HepG2 (cell line): ENCODE results near the gene UNKL. TPM values are rescaled to one million over a fixed set of nuclear protein-coding genes. Genes with fewer than 3 reads are reported as not detected.

Source experiments
- AGO1 ChIP-seq: fragments of 200-400 bp; formaldehyde crosslinking; IDR thresholded peaks from 2 replicates; pipeline ENCODE4 v1.6.1; 2017; ENCODE audit warnings: mild to moderate bottlenecking, low read depth, low read length, moderate library complexity; ENCODE audit not compliant: poor library complexity, severe bottlenecking
- AGO2 ChIP-seq: fragments of 200-400 bp; formaldehyde crosslinking; optimal IDR thresholded peaks from 2 replicates; pipeline ENCODE3; 2017; ENCODE audit warnings: mild to moderate bottlenecking, low read depth, low read length, moderate library complexity
- ARID2 ChIP-seq: sonication (generic); formaldehyde crosslinking; IDR thresholded peaks from 2 replicates; pipeline ENCODE4 v1.8.1; 2022; ENCODE audit warnings: mild to moderate bottlenecking, missing genetic modification reagents, borderline replicate concordance
- ARNT2 ChIP-seq: sonication (generic); formaldehyde crosslinking; IDR thresholded peaks from 2 replicates; pipeline ENCODE4 v1.8.0; 2022; ENCODE audit warnings: mild to moderate bottlenecking, low read depth, missing genetic modification reagents, moderate library complexity
- BORCS8-MEF2B ChIP-seq: sonication (generic); formaldehyde crosslinking; IDR thresholded peaks from 2 replicates; pipeline ENCODE4 v1.8.0; 2022; ENCODE audit warnings: mild to moderate bottlenecking, missing genetic modification reagents
- ERF ChIP-seq: IDR thresholded peaks from 2 replicates; pipeline ENCODE4 v1.6.1; 2018; ENCODE audit warnings: missing biosample characterization, missing genetic modification reagents
- HNF4A ChIP-seq: sonication (generic); formaldehyde crosslinking; IDR thresholded peaks from 2 replicates; pipeline ENCODE4 v1.4.0; 2020; ENCODE audit warnings: missing genetic modification reagents
- ISX ChIP-seq: sonication (generic); formaldehyde crosslinking; conservative IDR thresholded peaks from 2 replicates; pipeline ENCODE4 v1.5.0; 2020; ENCODE audit warnings: missing genetic modification reagents
- KDM2A ChIP-seq: sonication (generic); formaldehyde crosslinking; IDR thresholded peaks from 2 replicates; pipeline ENCODE4 v1.4.0; 2020; ENCODE audit warnings: low read depth, missing genetic modification reagents, borderline replicate concordance
- POLR2AphosphoS2 ChIP-seq: IDR thresholded peaks from 2 replicates; pipeline ENCODE4 v1.6.1; 2011; ENCODE audit warnings: low read depth, low read length, improper control_type of control experiment
- POLR2G ChIP-seq: fragments of 200-400 bp; formaldehyde crosslinking; IDR thresholded peaks from 2 replicates; pipeline ENCODE4 v1.6.1; 2018; ENCODE audit warnings: mild to moderate bottlenecking, low read depth, low read length, moderate library complexity
- RBM22 ChIP-seq: fragments of 200-400 bp; formaldehyde crosslinking; optimal IDR thresholded peaks from 2 replicates; pipeline ENCODE3; 2017; ENCODE audit warnings: mild to moderate bottlenecking, low read length, moderate library complexity
- SP4 ChIP-seq: sonication (generic); formaldehyde crosslinking; IDR thresholded peaks from 2 replicates; pipeline ENCODE4 v1.8.1; 2023; ENCODE audit warnings: mild to moderate bottlenecking, missing genetic modification reagents
- STAG1 ChIP-seq: sonication (generic); formaldehyde crosslinking; IDR thresholded peaks from 2 replicates; pipeline ENCODE4 v1.4.0; 2020; ENCODE audit warnings: missing genetic modification reagents
- TIGD3 ChIP-seq: sonication (generic); formaldehyde crosslinking; IDR thresholded peaks from 2 replicates; pipeline ENCODE4 v1.5.1; 2020; ENCODE audit warnings: mild to moderate bottlenecking, missing genetic modification reagents, borderline replicate concordance
- WIZ ChIP-seq: sonication (generic); formaldehyde crosslinking; IDR thresholded peaks from 2 replicates; pipeline ENCODE4 v1.5.1; 2020; ENCODE audit warnings: mild to moderate bottlenecking, missing genetic modification reagents
- ZNF354B ChIP-seq: sonication (generic); formaldehyde crosslinking; IDR thresholded peaks from 2 replicates; pipeline ENCODE4 v1.8.0; 2022; ENCODE audit warnings: mild to moderate bottlenecking, missing genetic modification reagents
- ZNF431 ChIP-seq: sonication (generic); formaldehyde crosslinking; IDR thresholded peaks from 2 replicates; pipeline ENCODE4 v1.9.0; 2022; ENCODE audit warnings: missing genetic modification reagents, low read depth, mild to moderate bottlenecking, borderline replicate concordance
- polyA plus RNA-seq, 8 experiments: library from polyadenylated mRNA; depleted of rRNA in 3 of 8; stranded (reverse) in 7 of 8; unstranded in 1 of 8; fragments of >200 nt; fragmentation: Illumina TruSeq in 4 of 8; extraction: Trizol in 4 of 8; gene quantifications; 2 replicates each; pipeline versions ENCODE4 v1.2.1 to v1.2.3, GENCODE V29; 2011 to 2016; ENCODE audit warnings: low read depth in 4 of 8, missing spikeins in 1 of 8, mixed read lengths in 1 of 8; ENCODE audit not compliant: insufficient read depth in 1 of 8
- total RNA-seq, 5 experiments: library from RNA; depleted of rRNA; stranded (reverse); fragments of >200 nt; fragmentation: Illumina TruSeq; extraction: Trizol; gene quantifications; 2 replicates each; pipeline ENCODE4 v1.2.3, GENCODE V29; 2016; ENCODE audit warnings: low read depth in 1 of 5

UNKL gene
- total and polyA plus RNA-seq, 2 of the 13 experiments (the other 11 are each of a cell fraction or from before 2014, with no cell fraction given) = 10.4 to 17.6 TPM

DNA sequence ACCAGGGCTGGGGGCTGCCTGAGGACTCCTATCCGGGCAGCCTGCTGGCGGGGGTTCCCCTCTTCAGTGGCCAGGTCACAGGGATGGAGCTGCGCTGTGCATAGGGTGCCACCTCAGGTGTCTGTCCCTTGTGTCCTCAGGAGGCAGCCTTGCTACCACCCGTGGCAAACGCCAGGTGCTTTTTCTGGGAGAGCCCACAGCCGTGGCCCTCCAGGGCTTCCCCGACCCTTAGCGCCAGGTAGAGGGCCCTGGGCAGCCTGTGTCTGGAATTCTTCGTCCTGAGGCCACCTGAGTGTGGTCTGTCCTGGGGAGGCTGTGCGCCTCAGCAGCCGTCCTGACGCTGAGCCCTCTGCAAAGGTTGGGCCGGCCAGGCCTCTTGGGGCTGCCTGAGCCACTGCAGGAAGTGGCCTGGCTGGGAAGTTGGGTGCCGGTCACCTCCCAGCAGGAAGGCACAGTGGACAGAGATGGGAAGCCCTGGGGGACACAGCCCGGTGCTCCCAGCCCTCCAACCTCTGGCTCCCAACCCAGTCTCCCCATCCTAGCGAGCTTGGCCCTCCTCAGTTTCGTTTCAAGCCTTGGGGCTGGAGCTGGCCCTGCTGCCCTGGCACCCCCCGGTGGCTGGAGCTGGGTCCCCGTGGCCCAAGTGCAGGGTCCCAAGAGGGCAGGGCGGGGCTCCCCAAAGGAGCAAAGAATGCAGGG lies 88.7 kb downstream of the UNKL start (continued):
- TF ChIP-seq ARNT2 (CRISPR knock-in tag) (no peak), HNF4A (CRISPR knock-in tag) (no peak), KDM2A (CRISPR knock-in tag) (peak; percentile 33; the same call in 1 of the 2 replicates), SP4 (CRISPR knock-in tag) (no peak), ZNF431 (CRISPR knock-in tag) (no peak), ZNF354B (CRISPR knock-in tag) (no peak), POLR2G (peak; percentile 68), POLR2AphosphoS2 (0 out of 2 replicates have a peak, but pooled peaks have one; percentile 14), ERF (CRISPR knock-in tag) (no peak), STAG1 (CRISPR knock-in tag) (no peak), AGO1 (peak; percentile 80), TIGD3 (CRISPR knock-in tag) (no peak), ISX (no peak), WIZ (CRISPR knock-in tag) (no peak), RBM22 (peak; percentile 52), AGO2 (peak; percentile 99), ARID2 (CRISPR knock-in tag) (no peak), BORCS8-MEF2B (CRISPR knock-in tag) (0 out of 2 replicates have a peak, but pooled peaks have one; percentile 30)
